HG03175 (cell line): ENCODE results near the gene CERS4.
"Not testable (repeated sequence)": the region's sequence is repeated elsewhere in the genome, so short reads cannot be mapped to it uniquely, and the experiment has no call there.

Source experiments
- ATAC-seq: cut with Tn5 transposase; IDR thresholded peaks from one replicate; pipeline ENCODE4 v1.9.1; 2021; ENCODE audit warnings: mild to moderate bottlenecking, moderate library complexity; ENCODE audit not compliant: unreplicated experiment

Gene CERS4

GRCh38 chr19:8259142-8259921 is 50.2 kb downstream of the CERS4 start:
- no peak for ATAC-seq

- no peak for ATAC-seq
Observed at GRCh38 chr19:8259922-8260247, 50.7 kb downstream of the CERS4 start.

GRCh38 chr19:8261347-8261746 is 52.2 kb downstream of the CERS4 start:
- ATAC-seq = no peak

GRCh38 chr19:8261881-8262280 is 52.7 kb downstream of the CERS4 start:
- no peak for ATAC-seq

GRCh38 chr19:8262431-8262830 is 53.3 kb downstream of the CERS4 start:
- no peak for ATAC-seq

GRCh38 chr19:8264248-8264647 is 55.1 kb downstream of the CERS4 start:
- not testable (repeated sequence) for ATAC-seq

GRCh38 chr19:8265872-8266271 is 56.7 kb downstream of the CERS4 start:
- no peak for ATAC-seq

GRCh38 chr19:8269724-8270123 is 60.6 kb downstream of the CERS4 start:
- ATAC-seq = no peak

- not testable (repeated sequence) for ATAC-seq
Observed at GRCh38 chr19:8276508-8276907, 67.3 kb downstream of the CERS4 start.

- not testable (repeated sequence) for ATAC-seq
Observed at GRCh38 chr19:8291337-8291736, 82.2 kb downstream of the CERS4 start.

GRCh38 chr19:8302357-8302691 is 93.2 kb downstream of the CERS4 start:
- no peak for ATAC-seq

GRCh38 chr19:8302734-8303133 is 93.6 kb downstream of the CERS4 start:
- ATAC-seq = no peak

GRCh38 chr19:8304841-8305621 is 95.9 kb downstream of the CERS4 start:
- ATAC-seq = no peak

GRCh38 chr19:8305798-8306197 is 96.6 kb downstream of the CERS4 start:
- ATAC-seq = no peak

GRCh38 chr19:8306235-8307054 is 97.3 kb downstream of the CERS4 start:
- ATAC-seq = no peak

GRCh38 chr19:8307400-8307964 is 98.3 kb downstream of the CERS4 start:
- ATAC-seq = no peak

- ATAC-seq = peak; percentile 87
Observed at GRCh38 chr19:8307965-8308866, 99.0 kb downstream of the CERS4 start, which contains the start of gene CD320. CD320 (minus strand) TSS chr19:8308358; CDS start chr19:8308290, 68 bp downstream.

GRCh38 chr19:8308891-8309291 is 99.7 kb downstream of the CERS4 start:
- no peak for ATAC-seq

- ATAC-seq = no peak
Observed at GRCh38 chr19:8310342-8311055, 101.3 kb downstream of the CERS4 start.
